Measurements from ENCODE around the gene ULBP2. TPM values are rescaled to one million over a fixed set of nuclear protein-coding genes. Genes with fewer than 3 reads are reported as not detected.

Gene ULBP2
- total and polyA plus RNA-seq, 5 donors from 2014 or later: 0.13 to 9.7 TPM; not detected in 3

GRCh38 chr6:149983145-149983544, 41.3 kb downstream of the ULBP2 start:
- peaks cover 0 to 10% (median 3%) of the 10 kb centered on the region in 7 donors for H3K9me3 Mint-ChIP-seq
- H3K4me1 Mint-ChIP-seq: peaks cover 4 to 20% (median 9%) of the 10 kb centered on the region in 4 donors
- H3K27ac ChIP-seq (ENCODE audit: insufficient read depth, low read length, poor library complexity, severe bottlenecking): no peak overlapping the region
- ATAC-seq (ENCODE audit: low read depth in 2 of 2) (no peak), DNase-seq (no peak)
- H3K9me3 ChIP-seq (ENCODE audit: control insufficient read depth in 2 of 2, low read length in 2 of 2): peaks cover 5 to 6% of the 10 kb centered on the region in 2 experiments
- no peak overlapping the region for H3K4me3 ChIP-seq (ENCODE audit: low read depth, low read length)
- no peak overlapping the region for H3K4me3 Mint-ChIP-seq
- H3K27me3 ChIP-seq (ENCODE audit: control insufficient read depth, insufficient read depth, low read length): peaks cover 44% of the 10 kb centered on the region
- H3K36me3 Mint-ChIP-seq: peaks cover 3% of the 10 kb centered on the region
- H3K27me3 Mint-ChIP-seq: peaks cover 91% of the 10 kb centered on the region
- H3K4me1 ChIP-seq (ENCODE audit: control insufficient read depth, insufficient read depth, low read length, poor library complexity, severe bottlenecking): no peaks in the 10 kb centered on the region
- no peak overlapping the region for H3K27ac Mint-ChIP-seq
- no peaks in the 10 kb centered on the region for H3K36me3 ChIP-seq (ENCODE audit: control insufficient read depth, insufficient read depth, low read length)

GRCh38 chr6:149984773-149985172, 43.0 kb downstream of the ULBP2 start:
- Mint-ChIP-seq H3K9me3 (peaks cover 0 to 20% (median 6%) of the 10 kb centered on the region in 7 donors), H3K36me3 (peaks cover 3% of the 10 kb centered on the region), H3K4me3 (no peak overlapping the region), H3K27ac (no peak overlapping the region), H3K27me3 (peaks cover 93% of the 10 kb centered on the region), H3K4me1 (peaks cover 10 to 29% (median 23%) of the 10 kb centered on the region in 4 donors)
- Histone ChIP-seq H3K27ac (ENCODE audit: insufficient read depth, low read length, poor library complexity, severe bottlenecking) (no peak overlapping the region), H3K36me3 (ENCODE audit: control insufficient read depth, insufficient read depth, low read length) (no peaks in the 10 kb centered on the region), H3K9me3 (ENCODE audit: control insufficient read depth in 2 of 2, low read length in 2 of 2) (peaks cover 7 to 18% of the 10 kb centered on the region in 2 experiments), H3K27me3 (ENCODE audit: control insufficient read depth, insufficient read depth, low read length) (peaks cover 46% of the 10 kb centered on the region), H3K4me3 (ENCODE audit: low read depth, low read length) (no peak overlapping the region), H3K4me1 (ENCODE audit: control insufficient read depth, insufficient read depth, low read length, poor library complexity, severe bottlenecking) (peaks cover 4% of the 10 kb centered on the region)
- ATAC-seq (ENCODE audit: low read depth in 2 of 2): no peak
- no peak for DNase-seq

GRCh38 chr6:149985481-149985937, 43.7 kb downstream of the ULBP2 start:
- H3K27ac Mint-ChIP-seq: no peak overlapping the region
- no peak overlapping the region for H3K4me3 Mint-ChIP-seq
- H3K27ac ChIP-seq (ENCODE audit: insufficient read depth, low read length, poor library complexity, severe bottlenecking): no peak overlapping the region
- peaks cover 7 to 18% of the 10 kb centered on the region in 2 experiments for H3K9me3 ChIP-seq (ENCODE audit: control insufficient read depth in 2 of 2, low read length in 2 of 2)
- H3K9me3 Mint-ChIP-seq: peaks cover 0 to 20% (median 8%) of the 10 kb centered on the region in 7 donors
- H3K36me3 Mint-ChIP-seq: peaks cover 3% of the 10 kb centered on the region
- H3K36me3 ChIP-seq (ENCODE audit: control insufficient read depth, insufficient read depth, low read length): no peaks in the 10 kb centered on the region
- ATAC-seq (ENCODE audit: low read depth in 2 of 2): no peak
- peaks cover 53% of the 10 kb centered on the region for H3K27me3 ChIP-seq (ENCODE audit: control insufficient read depth, insufficient read depth, low read length)
- no peak overlapping the region for H3K4me3 ChIP-seq (ENCODE audit: low read depth, low read length)
- peaks cover 94% of the 10 kb centered on the region for H3K27me3 Mint-ChIP-seq
- peaks cover 12% of the 10 kb centered on the region for H3K4me1 ChIP-seq (ENCODE audit: control insufficient read depth, insufficient read depth, low read length, poor library complexity, severe bottlenecking)
- DNase-seq: no peak
- peaks cover 14 to 35% (median 31%) of the 10 kb centered on the region in 4 donors for H3K4me1 Mint-ChIP-seq

DNA sequence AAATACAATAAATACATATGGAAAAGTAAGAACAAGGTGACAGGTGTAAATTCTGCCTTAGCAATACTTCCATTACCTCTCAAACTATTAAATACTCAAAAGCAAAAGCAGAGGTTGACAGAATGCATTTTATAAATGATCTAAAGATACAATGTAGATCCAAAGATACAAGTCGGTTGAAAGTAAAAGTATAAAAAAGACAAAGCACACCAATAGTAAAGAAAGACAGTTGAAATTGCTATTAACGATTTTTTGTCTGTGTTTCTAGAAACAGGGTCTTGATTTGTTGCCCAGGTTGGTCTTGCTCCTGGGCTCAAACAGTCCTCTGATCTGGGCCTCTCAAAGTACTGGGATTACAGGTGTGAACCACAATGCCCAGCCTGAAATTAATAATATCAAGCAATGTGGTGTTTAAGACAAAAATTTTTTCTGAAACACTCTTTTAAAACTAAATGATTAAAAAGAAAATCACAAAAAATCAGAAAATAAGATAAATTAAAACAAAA, 45.8 kb downstream of the ULBP2 start:
- H3K4me1 ChIP-seq (ENCODE audit: control insufficient read depth, insufficient read depth, low read length, poor library complexity, severe bottlenecking): peaks cover 25% of the 10 kb centered on the region
- peaks cover 3% of the 10 kb centered on the region for H3K36me3 Mint-ChIP-seq
- no peaks in the 10 kb centered on the region for H3K36me3 ChIP-seq (ENCODE audit: control insufficient read depth, insufficient read depth, low read length)
- peaks cover 7 to 18% of the 10 kb centered on the region in 2 experiments for H3K9me3 ChIP-seq (ENCODE audit: control insufficient read depth in 2 of 2, low read length in 2 of 2)
- no peak overlapping the region for H3K27ac ChIP-seq (ENCODE audit: insufficient read depth, low read length, poor library complexity, severe bottlenecking)
- no peak overlapping the region for H3K27ac Mint-ChIP-seq
- H3K4me1 Mint-ChIP-seq: peaks cover 26 to 40% (median 34%) of the 10 kb centered on the region in 4 donors
- peaks cover 0 to 17% (median 5%) of the 10 kb centered on the region in 7 donors for H3K9me3 Mint-ChIP-seq
- H3K4me3 ChIP-seq (ENCODE audit: low read depth, low read length): no peak overlapping the region
- peaks cover 60% of the 10 kb centered on the region for H3K27me3 ChIP-seq (ENCODE audit: control insufficient read depth, insufficient read depth, low read length)
- DNase-seq: no peak
- peaks cover 93% of the 10 kb centered on the region for H3K27me3 Mint-ChIP-seq
- H3K4me3 Mint-ChIP-seq: no peak overlapping the region
- no peak for ATAC-seq (ENCODE audit: low read depth in 2 of 2)

- DNase-seq (no peak), ATAC-seq (ENCODE audit: low read depth in 2 of 2) (no peak)
- no peak overlapping the region for H3K27ac Mint-ChIP-seq
- Histone ChIP-seq H3K9me3 (ENCODE audit: control insufficient read depth in 2 of 2, low read length in 2 of 2) (peaks cover 7 to 18% of the 10 kb centered on the region in 2 experiments), H3K36me3 (ENCODE audit: control insufficient read depth, insufficient read depth, low read length) (no peaks in the 10 kb centered on the region), H3K4me1 (ENCODE audit: control insufficient read depth, insufficient read depth, low read length, poor library complexity, severe bottlenecking) (peaks cover 25% of the 10 kb centered on the region), H3K4me3 (ENCODE audit: low read depth, low read length) (no peak overlapping the region), H3K27me3 (ENCODE audit: control insufficient read depth, insufficient read depth, low read length) (peaks cover 68% of the 10 kb centered on the region), H3K27ac (ENCODE audit: insufficient read depth, low read length, poor library complexity, severe bottlenecking) (no peak overlapping the region)
- H3K27me3 Mint-ChIP-seq: peaks cover 94% of the 10 kb centered on the region
- H3K9me3 Mint-ChIP-seq: peaks cover 0 to 17% (median 5%) of the 10 kb centered on the region in 7 donors
- H3K4me1 Mint-ChIP-seq: peaks cover 26 to 40% (median 33%) of the 10 kb centered on the region in 4 donors
- peak overlapping the region in 3 of 4 donors; percentile 22 to 39 (median 31) for H3K4me3 Mint-ChIP-seq
- no peaks in the 10 kb centered on the region for H3K36me3 Mint-ChIP-seq
These were observed 46.9 kb downstream of the ULBP2 start for GRCh38 chr6:149988550-149989346.

GRCh38 chr6:149990212-149990660, 48.4 kb downstream of the ULBP2 start:
- Mint-ChIP-seq H3K27me3 (peaks cover 99% of the 10 kb centered on the region), H3K4me1 (peaks cover 26 to 40% (median 33%) of the 10 kb centered on the region in 4 donors), H3K4me3 (peak overlapping the region; percentile 50 to 79 (median 66)), H3K9me3 (peaks cover 0 to 17% (median 5%) of the 10 kb centered on the region in 7 donors), H3K36me3 (no peaks in the 10 kb centered on the region), H3K27ac (peak overlapping the region in 1 of 3 donors; percentile 66)
- H3K27me3 ChIP-seq (ENCODE audit: control insufficient read depth, insufficient read depth, low read length): peaks cover 63% of the 10 kb centered on the region
- H3K4me3 ChIP-seq (ENCODE audit: low read depth, low read length): peak overlapping the region; percentile 70
- ATAC-seq (ENCODE audit: low read depth in 2 of 2) (no peak), DNase-seq (no peak)
- H3K27ac ChIP-seq (ENCODE audit: insufficient read depth, low read length, poor library complexity, severe bottlenecking): no peak overlapping the region
- H3K36me3 ChIP-seq (ENCODE audit: control insufficient read depth, insufficient read depth, low read length): no peaks in the 10 kb centered on the region
- H3K4me1 ChIP-seq (ENCODE audit: control insufficient read depth, insufficient read depth, low read length, poor library complexity, severe bottlenecking): peaks cover 25% of the 10 kb centered on the region
- peaks cover 7 to 18% of the 10 kb centered on the region in 2 experiments for H3K9me3 ChIP-seq (ENCODE audit: control insufficient read depth in 2 of 2, low read length in 2 of 2)

GRCh38 chr6:149990661-149991471, 49.1 kb downstream of the ULBP2 start:
- ATAC-seq (ENCODE audit: low read depth in 2 of 2): peak; percentile 17 to 38
- H3K27me3 ChIP-seq (ENCODE audit: control insufficient read depth, insufficient read depth, low read length): peaks cover 58% of the 10 kb centered on the region
- H3K4me1 ChIP-seq (ENCODE audit: control insufficient read depth, insufficient read depth, low read length, poor library complexity, severe bottlenecking): peaks cover 25% of the 10 kb centered on the region
- Mint-ChIP-seq H3K27me3 (peaks cover 96% of the 10 kb centered on the region), H3K9me3 (peaks cover 0 to 17% (median 5%) of the 10 kb centered on the region in 7 donors), H3K4me3 (peak overlapping the region; percentile 50 to 79 (median 66)), H3K36me3 (no peaks in the 10 kb centered on the region), H3K27ac (peak overlapping the region in 1 of 3 donors; percentile 66), H3K4me1 (peaks cover 26 to 40% (median 33%) of the 10 kb centered on the region in 4 donors)
- no peak overlapping the region for H3K27ac ChIP-seq (ENCODE audit: insufficient read depth, low read length, poor library complexity, severe bottlenecking)
- peaks cover 7 to 18% of the 10 kb centered on the region in 2 experiments for H3K9me3 ChIP-seq (ENCODE audit: control insufficient read depth in 2 of 2, low read length in 2 of 2)
- H3K4me3 ChIP-seq (ENCODE audit: low read depth, low read length): peak overlapping the region; percentile 70
- peak in 1 of 3 donors; percentile 41 for DNase-seq
- no peaks in the 10 kb centered on the region for H3K36me3 ChIP-seq (ENCODE audit: control insufficient read depth, insufficient read depth, low read length)

All from CD4-positive, CD25-positive, alpha-beta regulatory T cell (primary cell).